Measurements from ENCODE around the gene KCNMA1.

The KCNMA1 gene

DNA sequence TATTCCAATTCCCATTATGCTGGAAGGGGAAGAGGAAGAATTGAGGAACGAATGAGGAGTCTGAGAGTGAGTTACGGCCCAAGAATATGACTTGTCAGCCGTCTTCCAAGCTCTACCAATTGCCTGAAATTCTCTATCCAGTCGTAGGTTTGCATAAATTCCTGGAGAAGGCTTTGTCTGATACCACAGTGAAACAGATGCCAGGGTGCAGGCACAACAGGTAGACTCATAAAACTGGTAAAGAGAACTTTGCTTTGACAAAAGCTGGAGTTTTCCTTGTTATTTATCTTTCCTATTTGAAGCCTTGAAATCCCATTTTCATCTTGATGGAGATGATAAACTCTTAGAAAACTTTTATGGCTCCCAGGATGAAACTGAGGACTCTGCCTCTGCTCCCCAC, 251.2 kb downstream of the KCNMA1 start:
- no peak for DNase-seq

DNA sequence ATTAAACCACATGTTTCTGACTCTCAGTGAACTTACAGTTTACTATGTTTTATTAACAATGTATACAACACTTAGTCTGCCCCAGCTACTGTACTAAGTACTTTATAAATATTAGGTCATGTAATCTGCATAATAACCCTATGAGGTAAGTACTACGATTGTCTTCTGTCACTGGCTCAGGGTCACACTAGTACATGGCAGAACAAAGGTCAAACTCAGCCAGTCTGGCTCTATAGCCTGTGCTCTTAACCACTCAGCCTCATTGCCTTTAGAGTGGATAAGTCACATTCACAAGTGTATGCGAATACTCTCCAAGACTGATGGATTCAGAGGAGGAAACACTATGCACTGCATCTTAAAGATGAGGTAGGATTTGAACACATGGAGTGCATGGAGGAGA, 252.3 kb downstream of the KCNMA1 start:
- DNase-seq = no peak

DNA sequence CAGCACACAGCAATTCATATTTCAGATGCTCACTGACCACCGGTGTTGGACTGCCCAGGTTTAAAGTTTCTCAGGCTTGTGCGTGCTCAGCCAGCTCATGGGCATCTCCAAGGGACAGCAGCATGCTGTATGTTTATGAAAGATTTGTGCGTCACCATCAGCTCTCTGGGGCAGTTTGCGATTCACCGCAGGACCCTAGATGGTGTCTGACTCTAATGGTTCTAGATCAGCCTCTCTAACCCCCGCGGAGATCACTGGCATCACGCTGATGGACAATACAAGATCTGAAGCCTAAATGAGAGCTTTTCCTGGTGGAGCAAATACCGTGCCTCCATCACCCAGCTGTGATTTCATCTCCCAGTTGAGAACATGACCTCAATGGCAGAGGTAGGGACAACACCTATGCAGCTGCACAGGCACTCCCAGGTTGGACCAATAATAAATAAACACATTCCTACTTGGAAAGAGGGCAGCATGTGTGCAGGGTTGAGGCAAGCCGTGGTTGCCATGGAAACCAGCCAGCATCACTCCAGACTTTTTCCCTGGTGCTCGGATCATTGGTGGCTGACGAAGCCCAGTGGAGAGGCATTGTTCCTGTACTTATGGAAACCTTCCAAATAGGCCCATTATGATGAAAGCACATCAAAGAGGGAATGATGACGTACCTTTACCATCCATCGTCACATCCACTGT, 253.6 kb downstream of the KCNMA1 start:
- DNase-seq = no peak

DNA sequence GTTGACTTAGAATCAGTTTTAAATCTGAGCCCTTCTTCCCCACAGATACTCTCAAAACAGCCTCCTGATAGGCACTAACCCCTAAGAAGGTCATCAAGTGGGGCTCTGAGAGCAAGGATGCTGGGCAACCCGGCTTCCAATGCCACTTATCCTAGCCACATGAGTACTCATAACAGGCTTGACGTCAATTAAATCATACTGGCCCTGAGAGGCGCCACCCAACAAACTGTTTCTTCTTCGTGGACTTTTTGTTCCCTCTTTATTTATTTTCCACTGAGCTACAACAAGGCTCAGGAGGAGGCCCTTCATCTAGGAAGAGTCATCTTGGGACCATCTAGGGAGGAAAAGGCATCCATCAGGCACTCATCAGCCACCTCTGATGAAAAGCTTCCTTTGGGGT, 255.9 kb downstream of the KCNMA1 start:
- DNase-seq = no peak

DNA sequence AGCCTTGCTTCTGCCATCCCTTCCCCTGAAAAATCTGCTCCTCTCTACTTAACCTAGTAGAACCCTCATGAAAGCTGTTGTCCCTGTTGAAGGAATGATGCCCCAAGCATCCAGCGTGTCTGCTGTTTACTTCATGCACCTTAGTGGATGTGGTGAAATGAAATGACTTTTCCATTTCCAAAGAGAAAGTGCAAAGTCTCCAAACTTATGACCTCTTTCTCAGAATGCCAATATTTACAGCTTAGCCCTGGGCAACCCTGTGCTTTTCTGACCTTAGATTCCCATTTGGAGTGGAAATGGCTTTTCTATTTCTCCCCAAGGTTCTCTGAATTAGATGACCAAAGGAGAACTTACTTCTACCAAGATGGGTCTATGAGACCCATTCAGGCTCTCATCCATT, 256.9 kb downstream of the KCNMA1 start:
- no peak for DNase-seq

DNA sequence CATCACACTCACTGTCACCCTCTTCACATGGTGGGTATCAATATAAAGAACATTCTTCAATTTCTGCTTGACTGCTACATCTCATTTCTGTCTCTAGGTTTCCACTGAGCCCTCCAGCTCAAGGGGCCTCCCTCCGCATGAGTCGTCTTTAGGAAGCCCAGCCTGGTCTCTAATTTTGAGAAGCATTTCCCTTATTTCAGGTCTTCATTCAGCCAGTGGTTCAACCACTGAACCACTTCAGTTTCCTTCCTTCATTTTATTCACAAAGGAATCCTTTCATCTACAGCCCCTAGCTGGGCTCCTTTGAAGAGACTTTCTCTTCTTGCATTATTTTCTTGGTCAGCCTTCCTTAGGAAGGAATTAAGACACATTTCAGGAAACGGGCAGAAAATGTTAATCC, 257.4 kb downstream of the KCNMA1 start:
- DNase-seq = no peak

DNA sequence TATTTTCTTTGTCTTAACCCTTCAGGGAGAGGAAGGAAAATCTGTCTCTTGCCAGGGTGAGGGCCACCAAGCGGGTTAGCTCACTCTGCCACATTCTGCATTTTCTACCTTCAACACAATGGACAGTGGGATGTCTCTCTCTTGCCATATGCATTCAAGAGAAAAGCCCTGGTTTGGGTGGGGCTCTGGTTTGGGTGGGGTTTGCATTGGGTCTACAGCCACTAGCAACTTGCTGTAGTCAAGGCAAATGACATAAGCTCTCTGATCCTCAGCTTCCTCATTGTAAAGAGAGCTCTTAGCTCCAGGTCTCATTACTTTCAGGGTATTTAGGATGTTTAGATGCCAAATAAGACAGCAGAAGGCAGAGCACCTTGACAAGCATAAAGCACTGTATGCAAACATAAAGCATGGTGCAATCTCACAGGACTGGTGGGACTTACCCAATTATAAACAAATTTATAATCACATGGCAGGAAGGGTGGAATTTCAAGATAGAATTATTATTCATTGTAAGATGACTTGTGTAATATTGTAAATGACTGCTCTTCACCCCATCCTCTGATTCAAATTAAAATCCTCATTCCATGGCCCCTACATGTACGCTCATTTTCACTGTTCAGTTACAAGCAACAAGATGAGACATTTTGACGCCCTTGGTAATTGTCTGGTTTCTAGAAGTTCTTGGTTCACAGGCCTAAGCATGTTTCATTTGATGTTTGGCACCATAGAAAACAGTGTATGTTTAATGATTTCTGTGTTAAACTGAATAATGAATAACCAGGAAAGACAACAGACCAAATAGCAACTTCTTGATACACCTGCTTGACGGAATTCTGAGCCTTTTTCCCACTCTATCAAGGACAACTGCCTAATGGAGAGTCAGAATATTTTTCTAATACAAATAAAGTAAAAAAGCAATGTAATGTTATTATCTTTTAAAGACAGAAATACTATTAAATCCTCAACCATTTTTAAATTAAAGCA, 258.9 kb downstream of the KCNMA1 start:
- no peak for DNase-seq

DNA sequence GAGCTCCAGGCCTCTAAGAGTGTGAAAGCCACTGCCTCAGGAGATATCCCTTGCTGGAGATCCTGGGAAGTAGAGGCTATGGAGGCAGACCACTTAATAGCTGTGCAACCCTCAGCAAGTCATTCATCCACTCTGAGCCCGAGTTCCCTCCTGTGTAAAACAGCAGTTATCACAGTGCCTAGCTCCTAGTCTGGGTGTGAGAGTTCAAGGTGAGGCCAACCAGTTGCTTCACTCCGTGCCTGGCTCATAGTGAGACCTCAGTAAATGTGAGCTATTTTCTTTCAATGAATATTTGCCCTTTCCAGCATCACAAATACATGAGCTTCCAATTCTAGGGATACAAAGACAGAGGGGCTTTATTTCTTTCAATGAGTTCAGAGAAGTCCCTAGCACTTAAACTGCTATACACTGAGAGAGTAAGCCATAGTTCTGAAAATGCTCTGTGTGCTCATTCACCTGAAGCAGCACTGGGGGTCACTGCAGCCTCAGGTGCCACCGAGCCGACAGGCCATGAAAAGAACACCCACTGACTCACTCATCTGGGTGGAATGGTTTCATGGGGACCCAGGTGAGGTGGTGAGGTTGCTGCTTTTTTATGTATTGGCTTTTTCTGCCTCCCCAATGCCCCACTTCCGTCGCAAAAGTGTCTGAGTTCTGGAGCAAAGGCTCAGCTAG, 259.8 kb downstream of the KCNMA1 start:
- no peak for DNase-seq

DNA sequence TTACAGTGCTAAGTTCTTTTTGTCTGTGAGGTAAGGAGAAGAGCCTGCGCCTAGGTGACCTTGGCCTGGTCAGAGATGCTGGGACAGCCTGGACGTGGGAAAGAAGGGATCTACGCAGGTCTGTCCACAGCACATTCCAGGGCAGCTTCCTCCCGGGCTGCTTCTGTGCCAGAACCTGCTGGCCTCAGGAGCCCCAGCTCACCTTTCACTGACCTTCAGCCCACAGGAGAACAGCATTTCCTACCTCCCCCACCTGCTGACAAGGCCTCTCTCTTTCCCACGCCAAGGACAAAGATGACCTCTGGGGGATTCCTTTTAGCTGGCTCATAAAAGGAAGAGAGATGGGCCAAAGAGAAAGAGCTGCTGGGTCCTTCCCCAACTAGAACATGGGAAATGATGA, 260.6 kb downstream of the KCNMA1 start:
- no peak for DNase-seq

DNA sequence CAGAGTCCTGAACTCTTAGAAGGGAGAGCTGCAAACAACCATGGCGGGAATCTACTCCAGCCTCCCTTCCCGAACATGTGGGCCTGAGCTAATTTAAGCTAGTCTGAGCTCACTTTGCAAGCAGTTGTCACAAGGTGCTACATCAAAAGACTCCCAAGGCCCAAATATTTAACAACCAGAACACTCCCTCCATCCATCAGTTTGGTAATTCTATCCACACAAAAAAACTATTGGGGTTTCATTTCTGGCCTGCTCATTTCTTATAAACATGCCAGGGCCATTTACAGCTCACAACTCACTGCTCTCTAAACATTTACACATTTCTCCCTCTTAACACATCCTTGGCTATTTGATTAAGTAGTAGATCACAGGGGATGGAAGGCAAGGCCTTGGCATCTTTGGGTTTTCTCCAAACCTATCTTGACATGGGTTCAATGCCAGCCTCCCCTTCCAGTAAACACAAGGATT, 263.4 kb downstream of the KCNMA1 start:
- no peak for DNase-seq

DNA sequence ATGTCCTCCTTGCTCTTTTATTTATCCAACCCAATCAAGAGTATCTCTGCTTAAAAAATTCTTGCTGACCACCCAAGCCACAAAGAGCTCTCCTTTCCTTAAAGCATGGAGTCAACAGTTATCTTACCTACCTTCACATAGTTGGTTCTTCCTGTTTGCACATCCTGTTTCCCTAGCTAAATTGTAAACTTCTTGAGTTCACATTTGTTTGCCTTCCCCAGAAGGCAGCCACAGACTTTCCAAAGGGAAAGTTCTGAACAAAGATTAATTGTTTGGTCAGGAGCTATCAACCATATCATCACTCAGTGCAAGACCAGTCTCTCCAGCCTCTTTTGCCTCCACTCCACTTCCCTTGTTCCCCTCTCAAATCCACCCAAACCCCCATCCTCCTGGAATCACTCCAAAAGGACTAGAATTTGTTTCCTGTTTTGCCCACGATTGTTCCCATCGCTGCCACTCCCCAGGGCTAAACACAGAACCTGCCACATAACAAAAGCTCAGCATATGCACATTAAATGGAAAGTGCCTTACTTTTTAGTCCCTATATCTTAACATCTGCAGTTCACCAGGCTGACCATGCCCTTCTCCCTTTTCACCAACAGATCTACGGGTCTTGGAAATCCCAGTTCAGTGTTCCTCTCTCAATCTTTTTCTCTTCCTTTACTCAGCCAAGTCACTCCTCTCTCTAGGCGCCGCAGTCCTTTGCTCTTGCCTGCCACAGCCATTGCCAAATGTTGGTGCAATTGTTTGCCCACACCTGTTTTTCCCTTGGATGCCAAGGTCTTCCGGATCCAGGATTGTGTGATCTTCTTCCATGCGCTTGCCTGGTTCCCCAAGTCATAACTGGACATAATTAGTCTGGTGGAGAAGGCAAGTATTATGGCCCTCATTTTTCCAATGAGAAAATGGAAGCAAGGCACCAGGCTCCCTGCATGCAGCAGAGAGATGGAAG, 265.5 kb downstream of the KCNMA1 start:
- DNase-seq = no peak

DNA sequence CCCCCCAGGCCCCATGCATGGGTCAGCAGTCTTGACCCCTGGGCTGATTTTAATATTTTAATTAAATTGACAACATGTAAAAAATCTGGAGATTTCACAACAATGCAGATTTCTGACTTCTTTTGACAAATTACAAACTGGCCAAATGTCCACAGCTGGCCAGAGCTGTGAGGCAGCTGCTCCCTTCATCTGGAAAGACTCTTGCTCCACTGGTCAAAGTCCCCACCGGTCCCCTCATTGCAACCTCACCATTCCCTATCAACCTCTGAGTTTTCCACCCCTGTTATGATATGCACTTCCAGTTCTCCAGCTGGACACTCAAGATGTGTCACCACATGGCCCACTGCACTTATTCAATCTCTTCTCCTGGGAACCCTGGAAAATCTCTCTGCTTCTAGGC, 266.2 kb downstream of the KCNMA1 start:
- DNase-seq = no peak

DNA sequence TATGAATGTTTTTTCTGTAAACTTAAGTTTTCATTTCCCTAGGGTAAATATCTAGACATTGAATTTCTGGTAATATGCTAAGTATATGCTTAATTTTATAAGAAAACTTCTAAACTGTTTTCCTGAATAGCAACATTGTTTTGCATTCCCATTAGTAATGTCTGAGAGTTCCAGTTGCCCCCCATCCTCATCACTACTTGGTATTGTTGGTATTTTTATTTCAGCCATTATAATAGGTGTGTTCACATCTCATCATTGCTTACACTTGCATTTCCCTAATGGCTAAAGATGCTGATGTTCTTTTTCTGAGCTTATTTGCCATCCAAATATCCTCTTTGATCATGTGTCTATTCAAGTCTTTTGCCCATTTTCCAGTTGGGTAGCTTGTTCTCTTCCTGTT, 269.6 kb downstream of the KCNMA1 start:
- no peak for DNase-seq

DNA sequence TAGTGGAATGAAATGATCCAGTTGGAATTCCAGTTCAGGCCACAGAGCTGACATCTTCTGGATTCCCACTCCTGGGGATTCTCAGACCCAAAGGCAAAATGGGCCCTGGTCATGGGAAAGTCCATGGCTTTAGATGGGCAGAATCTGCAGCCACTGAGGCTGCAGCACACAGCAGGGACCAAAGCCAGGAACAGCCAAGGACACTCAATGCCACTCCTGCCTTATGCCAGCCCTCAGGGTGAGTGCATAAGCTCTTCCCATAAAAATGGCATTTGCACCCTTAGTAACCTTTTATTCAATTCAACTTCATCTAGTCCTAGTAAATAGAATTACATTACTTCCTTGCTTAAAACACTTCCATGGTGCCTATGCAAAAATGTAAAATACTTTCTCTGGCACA, 274.4 kb downstream of the KCNMA1 start:
- no peak for DNase-seq

DNA sequence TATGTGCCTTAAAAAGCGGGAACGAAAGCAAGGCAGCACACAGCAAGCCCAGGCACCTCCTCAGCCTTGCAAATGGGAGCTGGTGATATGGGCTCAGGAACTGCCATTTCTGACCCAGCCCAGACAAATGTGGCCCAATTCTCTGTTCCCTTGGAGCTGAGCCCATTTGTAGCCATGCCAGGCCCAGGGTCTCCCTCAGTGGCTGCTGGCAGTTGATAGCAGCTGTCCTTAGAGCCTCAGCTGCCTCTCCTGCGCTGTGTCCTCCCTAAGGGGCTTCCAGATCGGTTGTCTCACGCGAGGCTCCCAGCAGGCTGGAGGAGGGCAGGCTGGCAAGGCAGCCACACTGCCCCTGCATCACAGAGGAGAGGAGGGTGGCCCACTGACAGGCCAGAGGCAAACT, 275.8 kb downstream of the KCNMA1 start:
- no peak for DNase-seq

DNA sequence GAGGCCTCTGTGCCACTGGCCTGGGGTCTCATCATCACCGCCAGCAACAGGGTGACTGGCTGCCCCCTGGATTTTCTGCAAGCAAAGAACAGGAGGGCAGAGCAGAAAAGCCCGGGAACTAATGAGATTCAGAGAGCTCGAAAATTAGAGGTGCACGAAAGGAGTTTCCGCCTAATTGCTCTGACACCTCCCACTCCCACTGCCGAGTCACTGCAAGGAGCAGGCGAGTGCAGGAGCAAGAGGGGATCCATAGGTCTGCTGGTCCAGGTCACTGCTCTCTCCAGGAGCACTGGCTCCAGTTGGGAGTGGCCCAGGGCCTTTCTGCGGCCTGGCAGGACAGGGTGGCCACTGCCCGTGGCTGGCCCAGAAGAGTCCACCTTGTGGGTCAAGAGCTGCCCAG, 276.2 kb downstream of the KCNMA1 start:
- no peak for DNase-seq

DNA sequence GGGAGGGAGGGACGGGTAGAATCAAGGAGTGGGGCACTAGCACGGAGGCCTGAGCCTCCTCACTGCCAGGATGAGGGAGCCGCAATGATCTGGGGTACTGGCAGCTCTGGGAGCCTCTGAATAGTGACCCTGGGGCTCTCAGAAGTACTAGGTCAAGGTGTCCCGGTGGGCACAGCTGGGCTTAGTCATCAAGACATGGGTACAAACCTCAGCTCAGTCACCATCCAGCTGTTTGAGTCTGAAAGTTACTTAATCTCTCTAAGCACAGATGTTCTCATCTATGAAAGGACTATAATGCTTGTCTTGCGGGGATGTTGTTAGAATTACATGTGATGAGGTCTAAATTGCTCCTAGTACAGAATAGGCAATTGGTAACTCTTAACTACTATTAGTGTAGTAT, 276.8 kb downstream of the KCNMA1 start:
- DNase-seq = no peak

DNA sequence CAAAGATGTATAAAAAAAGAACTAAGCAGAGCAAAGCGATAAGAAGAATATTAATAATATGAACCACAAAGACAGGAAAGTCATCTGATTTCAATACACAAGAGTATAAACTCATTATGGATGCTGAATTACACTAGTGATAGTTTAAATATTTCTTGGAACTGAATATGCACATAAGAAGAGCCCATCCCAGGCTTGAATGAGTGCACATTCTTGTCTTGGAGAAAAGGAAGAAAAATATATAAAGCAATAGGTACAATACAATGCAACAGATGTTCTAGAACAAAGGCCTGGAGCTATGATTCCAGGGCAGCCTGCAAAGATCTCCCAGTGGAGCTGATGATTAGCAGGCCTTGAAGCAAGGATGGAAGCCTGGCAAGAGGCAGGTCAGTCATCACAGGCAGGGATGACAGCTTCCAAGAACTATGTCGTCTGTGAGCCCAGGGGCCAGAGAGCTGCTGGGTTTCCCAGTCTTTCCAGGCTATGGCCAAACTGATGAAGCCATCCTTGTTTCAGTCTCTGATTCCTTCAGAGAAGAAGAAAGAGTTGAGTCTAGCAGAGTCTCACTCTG, 277.6 kb downstream of the KCNMA1 start:
- no peak for DNase-seq

DNA sequence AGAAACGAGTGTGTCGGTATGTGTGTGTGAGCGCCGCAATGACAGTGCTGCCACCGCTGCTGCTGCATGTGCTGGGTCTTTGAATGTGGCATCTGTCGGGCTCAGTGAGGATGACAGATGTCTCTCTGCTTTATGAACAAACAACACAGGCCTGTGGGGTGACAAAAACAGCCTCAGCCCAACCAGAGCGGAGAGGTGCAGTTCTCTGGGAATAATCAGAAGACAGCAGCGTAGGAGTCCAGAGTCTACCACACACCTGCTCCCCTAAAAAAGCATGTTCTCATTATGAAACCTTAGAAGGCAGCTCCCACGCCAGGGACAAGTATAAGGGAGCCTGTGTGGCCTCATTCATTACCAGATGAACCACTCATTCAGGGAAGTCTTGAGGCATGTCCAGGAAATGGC, 278.3 kb downstream of the KCNMA1 start:
- no peak for DNase-seq

DNA sequence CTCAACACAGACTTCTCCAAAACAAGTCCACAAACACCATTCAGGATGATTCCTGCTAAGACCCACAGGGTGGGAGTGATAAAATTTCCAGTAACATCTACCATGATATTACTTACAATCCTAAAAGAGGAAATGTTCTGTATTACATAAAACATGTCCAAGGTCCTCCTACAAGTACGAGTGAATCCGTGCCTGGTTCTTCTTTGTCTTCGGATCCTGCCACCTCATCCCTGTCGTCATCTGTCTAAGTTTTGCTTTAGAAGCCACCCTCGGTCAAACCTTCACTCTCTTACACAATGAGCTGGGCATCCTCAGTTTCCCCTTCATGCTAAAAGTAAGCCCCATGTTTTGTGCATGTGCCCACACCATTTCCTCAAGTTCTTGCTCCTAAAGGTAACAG, 279.0 kb downstream of the KCNMA1 start:
- no peak for DNase-seq

DNA sequence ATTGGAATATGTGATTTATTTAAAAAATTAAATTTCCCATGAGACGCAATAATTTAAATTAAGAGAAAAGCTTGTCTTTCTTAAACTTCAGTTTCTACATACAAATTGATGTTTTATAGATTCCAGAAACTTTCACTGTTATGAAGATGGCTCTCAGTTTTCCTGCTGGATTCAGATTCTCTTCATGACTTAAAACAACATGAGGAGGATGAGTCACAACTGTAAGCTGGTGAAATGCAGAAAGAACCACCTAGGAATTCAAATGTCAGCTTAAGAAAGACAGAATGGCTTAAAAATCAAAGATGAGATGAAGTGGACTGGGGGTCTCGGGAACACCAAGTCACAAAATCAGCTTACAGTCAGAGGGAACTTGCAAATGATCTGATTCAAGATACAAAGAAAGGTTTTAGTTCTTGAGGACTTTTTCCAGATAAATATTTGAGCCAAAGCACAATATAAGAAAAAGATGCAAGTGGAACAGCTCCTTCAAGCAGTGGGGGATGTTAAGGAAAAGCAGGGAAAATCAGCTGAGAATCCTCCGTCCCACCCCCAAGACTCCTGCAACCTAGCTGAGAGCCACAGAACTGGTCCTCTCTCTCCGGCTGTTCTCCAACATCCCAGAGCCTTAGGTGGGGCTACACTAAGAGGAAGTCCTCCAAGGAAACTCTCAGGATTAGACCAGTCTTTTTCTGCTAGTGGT, 279.8 kb downstream of the KCNMA1 start:
- no peak for DNase-seq

Measured in activated gamma-delta T cell treated with Interleukin-2 at 50 U/mL for 16 hours (primary cell).